HEK293 (cell line): ENCODE data around the gene PRCP.

Experiments
- CTCF ChIA-PET: fragments of 350-600 bp; formaldehyde crosslinking; extraction: SDS; loops from one replicate; lab custom pipeline; 2021; ENCODE audit warnings: antibody characterized with exemption; lab: Yijun Ruan, JAX
- POLR2A ChIA-PET: fragments of 300-600 bp; formaldehyde crosslinking; extraction: SDS; loops from one replicate; lab custom pipeline; 2020; ENCODE audit warnings: antibody characterized with exemption, inconsistent platforms; lab: Yijun Ruan, JAX
- H3K27ac ChIP-seq: fragments of 200-500 bp; sonication (Bioruptor generic); 2 replicates; pipeline ENCODE4 v1.5.1; 2014; ENCODE audit warnings: low read depth, low read length, control low read depth, inconsistent platforms; ENCODE audit errors: extremely low read depth
- H3K36me3 ChIP-seq, 2 experiments: fragments of 200-500 bp in 1 of 2; sonication (Bioruptor generic) in 1 of 2; 1 replicate in 1 of 2; 2 replicates in 1 of 2; pipeline ENCODE4 v1.5.1; 2014 to 2017; ENCODE audit warnings: inconsistent platforms in 2 of 2, low read length in 2 of 2; ENCODE audit not compliant: control insufficient read depth in 2 of 2, insufficient read depth in 1 of 2
- H3K4me1 ChIP-seq: fragments of 200-500 bp; sonication (Bioruptor generic); 2 replicates; pipeline ENCODE4 v1.5.1; 2014; ENCODE audit warnings: mild to moderate bottlenecking, low read length, inconsistent platforms; ENCODE audit not compliant: control insufficient read depth, insufficient read depth
- H3K4me3 ChIP-seq: 2 replicates; pipeline ENCODE4 v1.5.1; 2011; ENCODE audit warnings: low read depth, mild to moderate bottlenecking, control low read depth, low read length, moderate library complexity
- H3K9me3 ChIP-seq: fragments of 200-500 bp; sonication (Bioruptor generic); 2 replicates; pipeline ENCODE4 v1.5.1; 2014; ENCODE audit warnings: low read depth, low read length, inconsistent platforms; ENCODE audit not compliant: control insufficient read depth, insufficient read depth
- GLI2 ChIP-seq: fragments of 450-650 bp; formaldehyde crosslinking; IDR thresholded peaks from 2 replicates; pipeline ENCODE4; 2017; ENCODE audit warnings: missing biosample characterization, missing genetic modification characterization, low read depth, borderline replicate concordance
- INSM2 ChIP-seq: fragments of 450-650 bp; formaldehyde crosslinking; IDR thresholded peaks from 2 replicates; pipeline ENCODE4 v1.5.1; 2016; ENCODE audit warnings: missing biosample characterization, missing genetic modification characterization
- OVOL3 ChIP-seq: fragments of 450-650 bp; formaldehyde crosslinking; IDR thresholded peaks from 2 replicates; pipeline ENCODE4 v1.5.1; 2016; ENCODE audit warnings: missing biosample characterization, missing genetic modification characterization
- ZFHX2 ChIP-seq: fragments of 450-650 bp; formaldehyde crosslinking; conservative IDR thresholded peaks from 2 replicates; pipeline ENCODE4 v1.5.1; 2016; ENCODE audit warnings: missing biosample characterization, missing genetic modification characterization
- ZNF10 ChIP-seq: fragments of 450-650 bp; formaldehyde crosslinking; IDR thresholded peaks from 2 replicates; pipeline ENCODE4 v1.5.1; 2017; ENCODE audit warnings: missing biosample characterization, missing genetic modification characterization
- ZNF138 ChIP-seq: fragments of 450-650 bp; formaldehyde crosslinking; IDR thresholded peaks from 2 replicates; pipeline ENCODE4 v1.5.1; 2016; ENCODE audit warnings: missing biosample characterization, missing genetic modification characterization, borderline replicate concordance
- ZNF184 ChIP-seq: fragments of 450-650 bp; IDR thresholded peaks from 2 replicates; pipeline ENCODE4 v1.5.1; 2018; ENCODE audit warnings: missing biosample characterization, mild to moderate bottlenecking, missing genetic modification characterization
- ZNF2 ChIP-seq: fragments of 450-650 bp; formaldehyde crosslinking; IDR thresholded peaks from 2 replicates; pipeline ENCODE4 v1.5.1; 2016; ENCODE audit warnings: missing biosample characterization, missing genetic modification characterization
- ZNF221 ChIP-seq: fragments of 450-650 bp; formaldehyde crosslinking; IDR thresholded peaks from 2 replicates; pipeline ENCODE4 v1.5.1; 2017; ENCODE audit warnings: missing biosample characterization, missing genetic modification characterization, borderline replicate concordance
- ZNF248 ChIP-seq: fragments of 450-650 bp; formaldehyde crosslinking; IDR thresholded peaks from 2 replicates; pipeline ENCODE4 v1.5.1; 2017; ENCODE audit warnings: missing biosample characterization, missing genetic modification characterization
- ZNF341 ChIP-seq: fragments of 450-650 bp; formaldehyde crosslinking; IDR thresholded peaks from 2 replicates; pipeline ENCODE4; 2016; ENCODE audit warnings: low read depth, missing biosample characterization, missing genetic modification characterization
- ZNF362 ChIP-seq: fragments of 450-650 bp; formaldehyde crosslinking; IDR thresholded peaks from 2 replicates; pipeline ENCODE4 v1.5.1; 2016; ENCODE audit warnings: missing biosample characterization, missing genetic modification characterization
- ZNF473 ChIP-seq: fragments of 450-650 bp; formaldehyde crosslinking; IDR thresholded peaks from 2 replicates; pipeline ENCODE4 v1.5.1; 2017; ENCODE audit warnings: missing biosample characterization, missing genetic modification characterization
- ZNF501 ChIP-seq: fragments of 450-650 bp; formaldehyde crosslinking; IDR thresholded peaks from 2 replicates; pipeline ENCODE4 v1.5.1; 2016; ENCODE audit warnings: missing biosample characterization, missing genetic modification characterization
- ZNF513 ChIP-seq: fragments of 450-650 bp; IDR thresholded peaks from 2 replicates; pipeline ENCODE4 v1.5.1; 2018; ENCODE audit warnings: missing biosample characterization, missing genetic modification characterization
- ZNF514 ChIP-seq: fragments of 450-650 bp; formaldehyde crosslinking; IDR thresholded peaks from 2 replicates; pipeline ENCODE4 v1.5.1; 2016; ENCODE audit warnings: missing biosample characterization, missing genetic modification characterization
- ZNF560 ChIP-seq: fragments of 450-650 bp; formaldehyde crosslinking; IDR thresholded peaks from 2 replicates; pipeline ENCODE4 v1.5.1; 2017; ENCODE audit warnings: missing biosample characterization, missing genetic modification characterization, borderline replicate concordance
- ZNF830 ChIP-seq: fragments of 450-650 bp; IDR thresholded peaks from 2 replicates; pipeline ENCODE4 v1.5.0; 2018; ENCODE audit warnings: missing biosample characterization, missing genetic modification characterization, low read depth, mild to moderate bottlenecking, moderate library complexity
- ZSCAN30 ChIP-seq: fragments of 450-650 bp; IDR thresholded peaks from 2 replicates; pipeline ENCODE4 v1.5.1; 2018; ENCODE audit warnings: missing biosample characterization, mild to moderate bottlenecking, missing genetic modification characterization, moderate library complexity
- TF ChIP-seq, protein P1 (sequence below): fragments of 450-650 bp; formaldehyde crosslinking; IDR thresholded peaks from 2 replicates; pipeline ENCODE4 v1.5.1; 2016; ENCODE audit warnings: missing biosample characterization, missing genetic modification characterization
- TF ChIP-seq, protein P2 (sequence below): fragments of 450-650 bp; formaldehyde crosslinking; IDR thresholded peaks from 2 replicates; pipeline ENCODE4 v1.5.1; 2016; ENCODE audit warnings: missing biosample characterization, missing genetic modification characterization, borderline replicate concordance

Gene PRCP

DNA sequence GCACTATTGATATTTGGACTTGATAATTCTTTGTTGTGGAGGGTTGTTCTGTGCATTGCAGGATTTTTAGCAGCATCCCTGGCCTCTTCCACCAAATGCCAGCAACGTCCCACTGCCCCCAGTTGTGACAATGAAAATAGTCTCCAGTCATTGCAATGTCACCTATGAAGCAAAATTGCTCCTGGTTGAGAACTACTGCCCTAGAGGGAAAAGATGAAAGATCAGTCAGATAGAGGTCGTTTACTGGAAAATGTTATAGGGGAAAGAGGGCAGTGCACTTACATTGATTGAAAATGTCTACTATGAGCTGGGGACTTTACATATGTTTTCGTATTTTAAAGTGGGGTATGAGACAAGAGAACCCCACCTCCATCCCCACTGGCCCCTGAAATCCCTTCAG, 89.5 kb downstream of the PRCP start:
- no peak for TF ChIP-seq ZNF221 (tag by site-specific recombination)
- TF ChIP-seq ZNF513 = no peak
- no peak for TF ChIP-seq ZNF2 (tag by site-specific recombination)
- no peak for TF ChIP-seq ZNF514
- no peak for TF ChIP-seq ZSCAN30
- no peak for TF ChIP-seq OVOL3 (tag by site-specific recombination)
- Histone ChIP-seq H3K27ac (no peak overlapping the region), H3K4me1 (no peaks in the 10 kb centered on the region), H3K9me3 (no peaks in the 10 kb centered on the region), H3K36me3 (no peaks in the 10 kb centered on the region), H3K4me3 (no peak overlapping the region)
- CTCF ChIA-PET = no interaction called here
- POLR2A ChIA-PET = no interaction called here

DNA sequence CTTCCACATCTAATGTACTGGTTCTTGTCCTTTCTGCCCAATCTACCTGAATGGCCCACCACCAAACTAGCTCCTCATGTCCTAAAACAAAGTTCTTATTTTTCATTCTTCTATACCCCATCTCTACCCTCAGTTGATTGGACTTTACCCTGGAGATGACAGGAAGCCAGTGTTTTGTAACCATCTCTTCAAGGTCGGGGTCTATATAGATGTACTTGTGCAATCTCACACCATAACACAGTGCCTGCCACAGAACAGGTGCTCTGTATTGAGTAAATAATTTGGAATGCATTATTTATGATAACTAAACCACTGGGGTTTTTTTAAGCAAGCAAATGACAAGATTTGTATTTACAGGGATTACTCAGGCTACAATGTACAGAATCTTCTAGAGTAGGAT, 89.9 kb downstream of the PRCP start:
- Histone ChIP-seq H3K4me3 (no peak overlapping the region), H3K36me3 (no peaks in the 10 kb centered on the region), H3K27ac (no peak overlapping the region), H3K4me1 (no peaks in the 10 kb centered on the region), H3K9me3 (no peaks in the 10 kb centered on the region)
- ChIA-PET POLR2A (no interaction called here), CTCF (interaction anchor here (0.6 to 2.5 kb wide), 3 partner anchors 17 to 223 kb away, joined by 3 to 9 read pairs (median 5); no protein-coding TSS in a partner anchor)
- TF ChIP-seq ZNF341 (no peak), ZNF501 (tag by site-specific recombination) (no peak), ZNF221 (tag by site-specific recombination) (no peak), ZFHX2 (tag by site-specific recombination) (no peak), INSM2 (tag by site-specific recombination) (no peak), GLI2 (tag by site-specific recombination) (no peak), ZNF473 (tag by site-specific recombination) (no peak), ZNF138 (tag by site-specific recombination) (no peak), ZNF10 (no peak), ZNF830 (tag by site-specific recombination) (no peak), ZNF560 (no peak), ZNF248 (tag by site-specific recombination) (no peak), ZNF184 (tag by site-specific recombination) (no peak), ZNF362 (tag by site-specific recombination) (no peak)
- TF ChIP-seq, protein P1, sequence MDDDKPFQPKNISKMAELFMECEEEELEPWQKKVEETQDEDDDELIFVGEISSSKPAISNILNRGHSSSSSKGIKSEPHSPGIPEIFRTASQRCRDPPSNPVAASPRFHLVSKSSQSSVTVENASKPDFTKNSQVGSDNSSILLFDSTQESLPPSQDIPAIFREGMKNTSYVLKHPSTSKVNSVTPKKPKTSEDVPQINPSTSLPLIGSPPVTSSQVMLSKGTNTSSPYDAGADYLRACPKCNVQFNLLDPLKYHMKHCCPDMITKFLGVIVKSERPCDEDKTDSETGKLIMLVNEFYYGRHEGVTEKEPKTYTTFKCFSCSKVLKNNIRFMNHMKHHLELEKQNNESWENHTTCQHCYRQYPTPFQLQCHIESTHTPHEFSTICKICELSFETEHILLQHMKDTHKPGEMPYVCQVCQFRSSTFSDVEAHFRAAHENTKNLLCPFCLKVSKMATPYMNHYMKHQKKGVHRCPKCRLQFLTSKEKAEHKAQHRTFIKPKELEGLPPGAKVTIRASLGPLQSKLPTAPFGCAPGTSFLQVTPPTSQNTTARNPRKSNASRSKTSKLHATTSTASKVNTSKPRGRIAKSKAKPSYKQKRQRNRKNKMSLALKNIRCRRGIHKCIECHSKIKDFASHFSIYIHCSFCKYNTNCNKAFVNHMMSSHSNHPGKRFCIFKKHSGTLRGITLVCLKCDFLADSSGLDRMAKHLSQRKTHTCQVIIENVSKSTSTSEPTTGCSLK = no peak
- TF ChIP-seq, protein P2, sequence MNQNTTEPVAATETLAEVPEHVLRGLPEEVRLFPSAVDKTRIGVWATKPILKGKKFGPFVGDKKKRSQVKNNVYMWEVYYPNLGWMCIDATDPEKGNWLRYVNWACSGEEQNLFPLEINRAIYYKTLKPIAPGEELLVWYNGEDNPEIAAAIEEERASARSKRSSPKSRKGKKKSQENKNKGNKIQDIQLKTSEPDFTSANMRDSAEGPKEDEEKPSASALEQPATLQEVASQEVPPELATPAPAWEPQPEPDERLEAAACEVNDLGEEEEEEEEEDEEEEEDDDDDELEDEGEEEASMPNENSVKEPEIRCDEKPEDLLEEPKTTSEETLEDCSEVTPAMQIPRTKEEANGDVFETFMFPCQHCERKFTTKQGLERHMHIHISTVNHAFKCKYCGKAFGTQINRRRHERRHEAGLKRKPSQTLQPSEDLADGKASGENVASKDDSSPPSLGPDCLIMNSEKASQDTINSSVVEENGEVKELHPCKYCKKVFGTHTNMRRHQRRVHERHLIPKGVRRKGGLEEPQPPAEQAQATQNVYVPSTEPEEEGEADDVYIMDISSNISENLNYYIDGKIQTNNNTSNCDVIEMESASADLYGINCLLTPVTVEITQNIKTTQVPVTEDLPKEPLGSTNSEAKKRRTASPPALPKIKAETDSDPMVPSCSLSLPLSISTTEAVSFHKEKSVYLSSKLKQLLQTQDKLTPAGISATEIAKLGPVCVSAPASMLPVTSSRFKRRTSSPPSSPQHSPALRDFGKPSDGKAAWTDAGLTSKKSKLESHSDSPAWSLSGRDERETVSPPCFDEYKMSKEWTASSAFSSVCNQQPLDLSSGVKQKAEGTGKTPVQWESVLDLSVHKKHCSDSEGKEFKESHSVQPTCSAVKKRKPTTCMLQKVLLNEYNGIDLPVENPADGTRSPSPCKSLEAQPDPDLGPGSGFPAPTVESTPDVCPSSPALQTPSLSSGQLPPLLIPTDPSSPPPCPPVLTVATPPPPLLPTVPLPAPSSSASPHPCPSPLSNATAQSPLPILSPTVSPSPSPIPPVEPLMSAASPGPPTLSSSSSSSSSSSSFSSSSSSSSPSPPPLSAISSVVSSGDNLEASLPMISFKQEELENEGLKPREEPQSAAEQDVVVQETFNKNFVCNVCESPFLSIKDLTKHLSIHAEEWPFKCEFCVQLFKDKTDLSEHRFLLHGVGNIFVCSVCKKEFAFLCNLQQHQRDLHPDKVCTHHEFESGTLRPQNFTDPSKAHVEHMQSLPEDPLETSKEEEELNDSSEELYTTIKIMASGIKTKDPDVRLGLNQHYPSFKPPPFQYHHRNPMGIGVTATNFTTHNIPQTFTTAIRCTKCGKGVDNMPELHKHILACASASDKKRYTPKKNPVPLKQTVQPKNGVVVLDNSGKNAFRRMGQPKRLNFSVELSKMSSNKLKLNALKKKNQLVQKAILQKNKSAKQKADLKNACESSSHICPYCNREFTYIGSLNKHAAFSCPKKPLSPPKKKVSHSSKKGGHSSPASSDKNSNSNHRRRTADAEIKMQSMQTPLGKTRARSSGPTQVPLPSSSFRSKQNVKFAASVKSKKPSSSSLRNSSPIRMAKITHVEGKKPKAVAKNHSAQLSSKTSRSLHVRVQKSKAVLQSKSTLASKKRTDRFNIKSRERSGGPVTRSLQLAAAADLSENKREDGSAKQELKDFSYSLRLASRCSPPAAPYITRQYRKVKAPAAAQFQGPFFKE = no peak
